ENCODE results near the gene GMFB. TPM values are rescaled to one million over a fixed set of nuclear protein-coding genes. Genes with fewer than 3 reads are reported as not detected.

GMFB gene
- polyA plus RNA-seq, 2 donors = 6.9 to 10.5 TPM

DNA sequence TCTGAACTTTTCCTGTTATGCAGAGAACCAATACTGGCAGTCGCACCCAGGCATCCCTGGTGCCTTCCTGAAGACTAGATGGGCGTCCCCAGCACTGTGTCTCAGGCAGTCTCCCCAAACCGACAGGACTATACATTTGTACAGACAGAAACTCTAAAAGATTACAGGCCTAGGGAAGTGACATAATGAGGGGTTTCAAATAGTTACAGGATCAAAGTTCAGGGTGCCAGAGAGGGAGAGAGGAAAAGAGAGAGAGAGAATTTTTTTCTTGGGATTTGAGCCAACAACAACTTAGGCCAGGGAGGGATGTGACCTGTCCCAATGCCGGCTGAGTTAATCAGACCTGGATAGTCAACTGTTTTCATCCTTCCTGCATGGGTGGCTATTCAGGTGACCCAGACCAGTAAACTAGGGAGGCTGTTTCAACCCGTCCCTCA, 9.3 kb upstream of the GMFB start:
- WGBS, 2 donors = 67 to 76% methylated on average over 5 of the region's 5 CpGs
- Histone ChIP-seq H3K27ac (ENCODE audit: low read depth in 2 of 2, low read length in 1 of 2) (no peak overlapping the region), H3K4me3 (ENCODE audit: low read depth in 1 of 2, low read length in 2 of 2) (no peak overlapping the region)

GRCh38 chr14:54497224-54497623, 8.4 kb upstream of the GMFB start:
- Histone ChIP-seq H3K27me3 (ENCODE audit: control insufficient read depth in 1 of 2, insufficient read depth in 2 of 2, low read length in 2 of 2) (no peaks in the 10 kb centered on the region), H3K27ac (ENCODE audit: low read depth in 2 of 2, low read length in 1 of 2) (no peak overlapping the region), H3K4me3 (ENCODE audit: low read depth in 1 of 2, low read length in 2 of 2) (no peak overlapping the region), H3K4me1 (ENCODE audit: control insufficient read depth in 2 of 2, insufficient read depth in 2 of 2, low read length in 1 of 2) (no peaks in the 10 kb centered on the region), H3K36me3 (ENCODE audit: control insufficient read depth in 2 of 2, insufficient read depth in 2 of 2, low read length in 1 of 2) (no peaks in the 10 kb centered on the region), H3K9me3 (ENCODE audit: control insufficient read depth in 2 of 2, insufficient read depth in 1 of 2, low read depth in 1 of 2, low read length in 1 of 2) (no peaks in the 10 kb centered on the region)
- 63 to 83% methylated on average over 2 of the region's 2 CpGs for WGBS, 2 donors

More for the DNA sequence above, 9.3 kb upstream of the GMFB start:
- Histone ChIP-seq H3K9me3 (ENCODE audit: control insufficient read depth in 2 of 2, insufficient read depth in 1 of 2, low read depth in 1 of 2, low read length in 1 of 2) (no peaks in the 10 kb centered on the region), H3K4me1 (ENCODE audit: control insufficient read depth in 2 of 2, insufficient read depth in 2 of 2, low read length in 1 of 2) (no peaks in the 10 kb centered on the region), H3K36me3 (ENCODE audit: control insufficient read depth in 2 of 2, insufficient read depth in 2 of 2, low read length in 1 of 2) (no peaks in the 10 kb centered on the region), H3K27me3 (ENCODE audit: control insufficient read depth in 1 of 2, insufficient read depth in 2 of 2, low read length in 2 of 2) (no peaks in the 10 kb centered on the region)

DNA sequence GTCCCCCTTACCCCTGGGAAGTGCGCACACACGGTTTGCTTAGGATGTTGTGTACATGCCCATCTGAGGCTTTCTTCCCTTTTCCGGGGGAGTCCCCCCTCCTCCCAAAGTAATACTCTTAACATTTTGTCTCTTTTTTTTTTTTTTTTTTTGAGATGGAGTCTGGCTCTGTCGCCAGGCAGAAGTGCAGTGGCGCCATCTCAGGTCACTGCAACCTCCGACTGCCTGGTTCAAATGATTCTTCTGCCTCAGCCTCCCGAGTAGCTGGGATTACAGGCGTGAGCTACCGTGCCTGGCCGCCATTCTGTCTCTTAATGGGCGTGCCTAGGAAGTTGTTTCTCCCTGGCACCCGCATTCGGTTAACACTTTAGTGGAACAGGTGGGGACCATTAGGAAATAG, 4.5 kb upstream of the GMFB start:
- H3K9me3 ChIP-seq (ENCODE audit: control insufficient read depth in 2 of 2, insufficient read depth in 1 of 2, low read depth in 1 of 2, low read length in 1 of 2) = no peaks in the 10 kb centered on the region
- no peaks in the 10 kb centered on the region for H3K36me3 ChIP-seq (ENCODE audit: control insufficient read depth in 2 of 2, insufficient read depth in 2 of 2, low read length in 1 of 2)
- no peak overlapping the region for H3K27ac ChIP-seq (ENCODE audit: low read depth in 2 of 2, low read length in 1 of 2)
- H3K4me3 ChIP-seq (ENCODE audit: low read depth in 1 of 2, low read length in 2 of 2) = no peak overlapping the region
- 63 to 64% methylated on average over 13 of the region's 13 CpGs for WGBS, 2 donors
- peaks cover 0 to 4% of the 10 kb centered on the region in 2 donors for H3K4me1 ChIP-seq (ENCODE audit: control insufficient read depth in 2 of 2, insufficient read depth in 2 of 2, low read length in 1 of 2)
- no peaks in the 10 kb centered on the region for H3K27me3 ChIP-seq (ENCODE audit: control insufficient read depth in 1 of 2, insufficient read depth in 2 of 2, low read length in 2 of 2)

DNA sequence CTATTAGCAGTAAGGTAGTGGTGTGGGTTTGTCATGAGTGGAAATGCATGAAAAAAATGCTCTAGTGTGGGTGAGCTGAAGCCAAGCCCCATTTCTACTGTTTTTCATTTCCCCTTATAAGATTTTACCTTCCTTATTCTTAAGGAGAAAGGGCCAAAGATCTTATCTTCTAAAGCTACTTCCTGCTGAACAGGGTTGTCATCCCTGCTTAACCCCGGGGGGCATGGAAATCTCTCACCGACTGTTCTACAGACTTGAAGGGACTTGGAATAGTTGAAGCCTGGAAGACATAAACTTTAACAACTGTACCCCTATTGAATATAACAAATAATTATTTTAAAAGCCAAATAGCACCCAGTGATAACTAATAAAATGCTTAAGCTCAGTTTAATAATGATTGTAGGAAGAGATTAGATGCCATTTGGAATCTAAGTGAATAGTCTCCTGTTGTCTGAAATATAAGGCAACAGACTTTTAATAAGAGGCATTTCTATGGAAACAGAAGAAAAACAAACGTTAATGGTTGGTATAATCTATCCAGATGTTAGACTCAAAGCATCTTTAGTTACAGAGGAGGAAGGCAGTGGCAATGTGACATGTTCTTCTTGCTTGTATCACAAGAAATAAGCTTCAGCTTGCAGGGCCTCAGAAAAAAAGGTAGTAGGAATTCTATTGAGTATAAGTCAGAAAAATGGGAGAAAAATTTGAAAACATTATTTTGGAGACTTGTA, 1.8 kb upstream of the GMFB start:
- H3K9me3 ChIP-seq (ENCODE audit: control insufficient read depth in 2 of 2, insufficient read depth in 1 of 2, low read depth in 1 of 2, low read length in 1 of 2) = no peaks in the 10 kb centered on the region
- no peaks in the 10 kb centered on the region for H3K36me3 ChIP-seq (ENCODE audit: control insufficient read depth in 2 of 2, insufficient read depth in 2 of 2, low read length in 1 of 2)
- H3K4me1 ChIP-seq (ENCODE audit: control insufficient read depth in 2 of 2, insufficient read depth in 2 of 2, low read length in 1 of 2) = peaks cover 0 to 4% of the 10 kb centered on the region in 2 donors
- no peaks in the 10 kb centered on the region for H3K27me3 ChIP-seq (ENCODE audit: control insufficient read depth in 1 of 2, insufficient read depth in 2 of 2, low read length in 2 of 2)
- no peak overlapping the region for H3K4me3 ChIP-seq (ENCODE audit: low read depth in 1 of 2, low read length in 2 of 2)
- H3K27ac ChIP-seq (ENCODE audit: low read depth in 2 of 2, low read length in 1 of 2) = no peak overlapping the region
- WGBS, 2 donors = 29 to 49% methylated on average over 3 of the region's 3 CpGs

DNA sequence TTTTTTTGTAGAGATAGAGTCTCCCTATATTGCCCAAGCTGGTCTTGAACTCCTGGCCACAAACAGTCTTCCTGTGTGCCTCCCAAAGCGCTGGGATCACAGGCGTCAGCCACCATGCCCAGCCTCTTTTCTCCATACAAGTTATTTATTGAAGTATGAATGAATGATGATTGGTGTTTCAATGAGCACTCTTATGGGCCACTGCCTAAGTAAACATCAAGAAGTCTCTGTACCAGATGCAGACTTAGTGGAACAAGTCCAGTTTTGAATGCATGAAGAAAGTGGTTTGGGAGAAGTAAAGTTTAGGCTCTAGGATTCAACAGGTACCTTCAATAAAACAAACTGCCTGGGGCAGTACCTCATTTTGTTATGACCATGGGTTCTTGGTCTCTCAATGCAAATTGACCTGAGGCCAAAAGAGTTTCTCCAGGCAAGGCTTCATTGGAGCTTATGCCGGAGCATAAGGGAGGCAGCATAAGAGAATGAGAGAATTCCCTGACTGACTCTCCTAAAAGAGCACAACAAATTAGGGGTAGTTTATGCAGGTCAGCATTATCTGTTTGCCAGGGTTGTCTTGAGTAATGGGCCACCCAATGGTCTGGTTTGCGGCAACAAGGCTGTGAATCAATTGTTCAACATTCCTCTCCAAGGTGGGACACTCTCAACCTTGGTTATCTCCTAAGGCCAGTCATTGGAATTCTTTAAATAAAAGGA, 1.1 kb upstream of the GMFB start:
- Histone ChIP-seq H3K4me3 (ENCODE audit: low read depth in 1 of 2, low read length in 2 of 2) (no peak overlapping the region), H3K9me3 (ENCODE audit: control insufficient read depth in 2 of 2, insufficient read depth in 1 of 2, low read depth in 1 of 2, low read length in 1 of 2) (no peaks in the 10 kb centered on the region), H3K4me1 (ENCODE audit: control insufficient read depth in 2 of 2, insufficient read depth in 2 of 2, low read length in 1 of 2) (peaks cover 0 to 4% of the 10 kb centered on the region in 2 donors), H3K36me3 (ENCODE audit: control insufficient read depth in 2 of 2, insufficient read depth in 2 of 2, low read length in 1 of 2) (no peaks in the 10 kb centered on the region), H3K27me3 (ENCODE audit: control insufficient read depth in 1 of 2, insufficient read depth in 2 of 2, low read length in 2 of 2) (no peaks in the 10 kb centered on the region), H3K27ac (ENCODE audit: low read depth in 2 of 2, low read length in 1 of 2) (peak overlapping the region in 1 of 2 donors; percentile 59)
- 81% methylated on average over 4 of the region's 4 CpGs for WGBS, 2 donors

- peak overlapping the region; percentile 80 to 96 for H3K27ac ChIP-seq (ENCODE audit: low read depth in 2 of 2, low read length in 1 of 2)
- H3K27me3 ChIP-seq (ENCODE audit: control insufficient read depth in 1 of 2, insufficient read depth in 2 of 2, low read length in 2 of 2) = no peaks in the 10 kb centered on the region
- no peaks in the 10 kb centered on the region for H3K36me3 ChIP-seq (ENCODE audit: control insufficient read depth in 2 of 2, insufficient read depth in 2 of 2, low read length in 1 of 2)
- 28 to 29% methylated on average over 5 of the region's 5 CpGs for WGBS, 2 donors
- no peaks in the 10 kb centered on the region for H3K9me3 ChIP-seq (ENCODE audit: control insufficient read depth in 2 of 2, insufficient read depth in 1 of 2, low read depth in 1 of 2, low read length in 1 of 2)
- peak overlapping the region; percentile 75 to 92 for H3K4me3 ChIP-seq (ENCODE audit: low read depth in 1 of 2, low read length in 2 of 2)
- H3K4me1 ChIP-seq (ENCODE audit: control insufficient read depth in 2 of 2, insufficient read depth in 2 of 2, low read length in 1 of 2) = peaks cover 0 to 4% of the 10 kb centered on the region in 2 donors
Observed at GRCh38 chr14:54489318-54489683, 521 bp upstream of the GMFB start.

DNA sequence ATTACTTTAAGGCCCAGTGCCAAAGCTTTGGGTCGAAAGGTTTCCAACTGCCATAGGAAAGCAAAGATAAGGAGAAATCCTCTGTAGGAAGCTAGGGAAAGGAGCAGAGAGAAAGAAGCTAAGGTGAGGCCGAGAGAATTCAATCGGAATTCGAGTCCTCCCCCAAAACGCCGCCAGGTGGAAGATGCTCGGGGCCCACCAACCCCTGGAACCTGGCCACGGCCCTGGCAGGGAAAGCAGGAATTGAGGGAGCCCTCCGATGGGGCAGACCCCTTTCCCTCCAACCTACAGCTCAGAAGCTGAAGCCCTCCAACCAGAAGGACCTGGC, 498 bp downstream of the GMFB start:
- Histone ChIP-seq H3K4me3 (ENCODE audit: low read depth in 1 of 2, low read length in 2 of 2) (peak overlapping the region; percentile 75 to 92), H3K27ac (ENCODE audit: low read depth in 2 of 2, low read length in 1 of 2) (peak overlapping the region; percentile 96 to 98), H3K27me3 (ENCODE audit: control insufficient read depth in 1 of 2, insufficient read depth in 2 of 2, low read length in 2 of 2) (no peaks in the 10 kb centered on the region), H3K9me3 (ENCODE audit: control insufficient read depth in 2 of 2, insufficient read depth in 1 of 2, low read depth in 1 of 2, low read length in 1 of 2) (no peaks in the 10 kb centered on the region), H3K36me3 (ENCODE audit: control insufficient read depth in 2 of 2, insufficient read depth in 2 of 2, low read length in 1 of 2) (no peaks in the 10 kb centered on the region), H3K4me1 (ENCODE audit: control insufficient read depth in 2 of 2, insufficient read depth in 2 of 2, low read length in 1 of 2) (peaks cover 0 to 4% of the 10 kb centered on the region in 2 donors)
- 0 to 2% methylated on average over 9 of the region's 9 CpGs for WGBS, 2 donors

DNA sequence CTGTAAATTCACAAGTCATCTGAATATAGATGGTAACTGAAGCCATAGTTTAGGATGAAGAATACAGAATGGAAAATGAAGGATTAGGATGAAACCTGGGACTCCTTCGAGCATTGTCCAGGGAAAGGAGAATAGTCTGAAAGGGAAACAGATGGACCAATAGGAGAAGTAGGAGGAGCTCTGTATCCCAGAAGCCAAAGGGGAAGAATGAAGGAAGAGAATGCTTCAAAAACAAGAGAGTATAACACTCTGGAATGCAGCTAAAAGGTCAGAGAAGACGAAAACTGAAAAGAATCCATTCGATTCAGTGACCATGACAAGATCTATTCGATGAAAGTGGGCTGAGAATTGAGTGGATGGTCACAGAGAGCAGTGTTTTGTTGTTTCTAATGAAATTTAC, 1.0 kb downstream of the GMFB start:
- Histone ChIP-seq H3K27me3 (ENCODE audit: control insufficient read depth in 1 of 2, insufficient read depth in 2 of 2, low read length in 2 of 2) (no peaks in the 10 kb centered on the region), H3K27ac (ENCODE audit: low read depth in 2 of 2, low read length in 1 of 2) (peak overlapping the region in 1 of 2 donors; percentile 96), H3K9me3 (ENCODE audit: control insufficient read depth in 2 of 2, insufficient read depth in 1 of 2, low read depth in 1 of 2, low read length in 1 of 2) (no peaks in the 10 kb centered on the region), H3K4me1 (ENCODE audit: control insufficient read depth in 2 of 2, insufficient read depth in 2 of 2, low read length in 1 of 2) (peaks cover 0 to 4% of the 10 kb centered on the region in 2 donors), H3K36me3 (ENCODE audit: control insufficient read depth in 2 of 2, insufficient read depth in 2 of 2, low read length in 1 of 2) (no peaks in the 10 kb centered on the region), H3K4me3 (ENCODE audit: low read depth in 1 of 2, low read length in 2 of 2) (peak overlapping the region in 1 of 2 donors; percentile 75)
- whole genome bisulfite sequencing, 2 donors = 25 to 37% methylated on average over 4 of the region's 4 CpGs

DNA sequence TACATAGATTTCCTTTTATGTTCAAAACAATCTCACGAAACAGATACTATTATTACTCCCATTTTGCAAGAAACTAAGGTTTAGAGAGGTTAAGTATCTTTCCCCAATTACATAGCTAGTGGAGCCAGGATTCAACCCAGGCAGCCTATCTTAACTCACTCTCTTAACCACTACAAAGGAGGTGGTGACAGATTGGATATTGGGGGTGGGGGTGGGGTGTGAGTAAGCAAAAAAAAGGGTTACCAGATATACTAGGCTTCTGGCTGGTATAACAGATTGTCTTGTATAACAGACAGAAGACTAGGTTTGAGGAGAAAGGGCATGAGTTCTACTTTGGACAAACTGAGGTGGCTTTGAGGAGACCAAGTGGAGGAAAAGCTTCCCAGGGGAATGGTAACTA, 2.1 kb downstream of the GMFB start:
- WGBS, 2 donors = 89 to 94% methylated on average over 1 of the region's 1 CpG
- Histone ChIP-seq H3K4me3 (ENCODE audit: low read depth in 1 of 2, low read length in 2 of 2) (no peak overlapping the region), H3K4me1 (ENCODE audit: control insufficient read depth in 2 of 2, insufficient read depth in 2 of 2, low read length in 1 of 2) (peaks cover 0 to 4% of the 10 kb centered on the region in 2 donors), H3K36me3 (ENCODE audit: control insufficient read depth in 2 of 2, insufficient read depth in 2 of 2, low read length in 1 of 2) (no peaks in the 10 kb centered on the region), H3K27ac (ENCODE audit: low read depth in 2 of 2, low read length in 1 of 2) (no peak overlapping the region), H3K9me3 (ENCODE audit: control insufficient read depth in 2 of 2, insufficient read depth in 1 of 2, low read depth in 1 of 2, low read length in 1 of 2) (no peaks in the 10 kb centered on the region), H3K27me3 (ENCODE audit: control insufficient read depth in 1 of 2, insufficient read depth in 2 of 2, low read length in 2 of 2) (no peaks in the 10 kb centered on the region)

GRCh38 chr14:54483846-54484245, 4.9 kb downstream of the GMFB start:
- Histone ChIP-seq H3K4me1 (ENCODE audit: control insufficient read depth in 2 of 2, insufficient read depth in 2 of 2, low read length in 1 of 2) (no peaks in the 10 kb centered on the region), H3K4me3 (ENCODE audit: low read depth in 1 of 2, low read length in 2 of 2) (no peak overlapping the region), H3K36me3 (ENCODE audit: control insufficient read depth in 2 of 2, insufficient read depth in 2 of 2, low read length in 1 of 2) (no peaks in the 10 kb centered on the region), H3K27ac (ENCODE audit: low read depth in 2 of 2, low read length in 1 of 2) (no peak overlapping the region), H3K9me3 (ENCODE audit: control insufficient read depth in 2 of 2, insufficient read depth in 1 of 2, low read depth in 1 of 2, low read length in 1 of 2) (no peaks in the 10 kb centered on the region), H3K27me3 (ENCODE audit: control insufficient read depth in 1 of 2, insufficient read depth in 2 of 2, low read length in 2 of 2) (no peaks in the 10 kb centered on the region)

All from esophagus (tissue), 2 donors.